Astrocyte of the cerebellum (primary cell): ENCODE measurements around the gene RMI2.

Experiments
- DNase-seq: peaks from one replicate; pipeline ENCODE4 v3.0.0-alpha.2; 2011; ENCODE audit warnings: low read depth
- H3K4me3 ChIP-seq: 2 replicates; pipeline ENCODE4 v1.5.1; 2011; ENCODE audit warnings: mild to moderate bottlenecking, low read depth, low read length, moderate library complexity
- in situ Hi-C: cut with HindIII; loops from 2 replicates; pipeline ENCODE4 v1.10.0; 2017; ENCODE audit warnings: low sequenced_read_pairs
- TF ChIP-seq, protein P1 (sequence below): IDR thresholded peaks from 2 replicates; pipeline ENCODE4 v1.5.1; 2012; ENCODE audit warnings: low read length, low read depth, moderate library complexity, mild to moderate bottlenecking; ENCODE audit errors: missing control alignments

Gene RMI2

DNA sequence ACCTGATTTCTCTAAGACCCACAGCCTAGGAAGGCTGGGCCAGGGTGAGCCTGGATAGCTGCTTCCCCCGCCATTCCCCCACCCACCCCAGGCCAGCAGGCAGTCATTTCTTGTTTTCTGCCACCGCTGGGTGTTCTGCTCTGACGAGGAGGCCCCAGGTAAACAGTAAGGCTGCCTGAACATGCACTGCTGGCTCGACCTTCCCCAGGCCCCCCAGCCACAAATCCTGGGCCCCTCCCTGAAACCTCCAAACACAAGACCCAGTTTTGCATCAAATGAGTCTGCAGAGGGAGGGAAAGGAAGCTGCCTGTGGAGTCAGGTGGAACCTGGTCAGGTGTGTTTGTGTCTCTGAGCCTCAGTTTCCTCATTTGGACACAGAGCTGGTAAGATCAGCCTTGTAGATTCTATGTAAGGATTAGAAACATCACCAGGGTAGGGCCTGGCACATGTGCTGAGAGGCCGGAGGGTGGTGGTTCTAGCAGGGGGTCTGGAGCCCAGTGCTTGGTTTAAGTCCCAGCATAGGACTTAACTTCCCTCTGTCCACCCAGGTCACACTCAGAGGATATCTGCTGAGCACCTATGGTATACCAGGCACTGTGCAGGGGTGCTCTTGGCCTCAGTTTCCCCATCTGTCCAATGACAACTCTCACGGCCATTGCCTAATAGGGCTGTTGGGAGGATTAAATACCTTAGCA, 45.2 kb upstream of the RMI2 start:
- DNase-seq, result no peak
- TF ChIP-seq, protein P1, sequence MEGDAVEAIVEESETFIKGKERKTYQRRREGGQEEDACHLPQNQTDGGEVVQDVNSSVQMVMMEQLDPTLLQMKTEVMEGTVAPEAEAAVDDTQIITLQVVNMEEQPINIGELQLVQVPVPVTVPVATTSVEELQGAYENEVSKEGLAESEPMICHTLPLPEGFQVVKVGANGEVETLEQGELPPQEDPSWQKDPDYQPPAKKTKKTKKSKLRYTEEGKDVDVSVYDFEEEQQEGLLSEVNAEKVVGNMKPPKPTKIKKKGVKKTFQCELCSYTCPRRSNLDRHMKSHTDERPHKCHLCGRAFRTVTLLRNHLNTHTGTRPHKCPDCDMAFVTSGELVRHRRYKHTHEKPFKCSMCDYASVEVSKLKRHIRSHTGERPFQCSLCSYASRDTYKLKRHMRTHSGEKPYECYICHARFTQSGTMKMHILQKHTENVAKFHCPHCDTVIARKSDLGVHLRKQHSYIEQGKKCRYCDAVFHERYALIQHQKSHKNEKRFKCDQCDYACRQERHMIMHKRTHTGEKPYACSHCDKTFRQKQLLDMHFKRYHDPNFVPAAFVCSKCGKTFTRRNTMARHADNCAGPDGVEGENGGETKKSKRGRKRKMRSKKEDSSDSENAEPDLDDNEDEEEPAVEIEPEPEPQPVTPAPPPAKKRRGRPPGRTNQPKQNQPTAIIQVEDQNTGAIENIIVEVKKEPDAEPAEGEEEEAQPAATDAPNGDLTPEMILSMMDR, result no peak
- H3K4me3 ChIP-seq, result no peak overlapping the region
- in situ Hi-C loops, result no loop called here

DNA sequence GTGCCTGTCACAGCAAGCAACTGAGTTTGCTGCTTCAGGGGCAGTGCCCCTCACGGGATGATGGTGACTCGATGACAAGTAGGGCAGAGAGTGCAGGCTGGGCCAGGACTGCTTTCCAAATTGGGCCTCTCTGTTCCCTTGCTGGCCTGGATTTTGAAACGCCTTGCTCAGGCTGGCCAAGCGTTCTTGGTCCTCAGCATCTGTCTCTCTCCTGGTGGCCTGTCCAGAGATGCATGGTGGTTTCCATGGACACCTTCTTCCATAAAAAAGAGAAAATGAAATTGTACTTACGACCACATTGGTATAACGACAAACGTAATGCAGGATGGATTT, 44.7 kb upstream of the RMI2 start:
- H3K4me3 ChIP-seq, result no peak overlapping the region
- DNase-seq, result no peak
- TF ChIP-seq, protein P1, result no peak
- in situ Hi-C loops, result no loop called here

DNA sequence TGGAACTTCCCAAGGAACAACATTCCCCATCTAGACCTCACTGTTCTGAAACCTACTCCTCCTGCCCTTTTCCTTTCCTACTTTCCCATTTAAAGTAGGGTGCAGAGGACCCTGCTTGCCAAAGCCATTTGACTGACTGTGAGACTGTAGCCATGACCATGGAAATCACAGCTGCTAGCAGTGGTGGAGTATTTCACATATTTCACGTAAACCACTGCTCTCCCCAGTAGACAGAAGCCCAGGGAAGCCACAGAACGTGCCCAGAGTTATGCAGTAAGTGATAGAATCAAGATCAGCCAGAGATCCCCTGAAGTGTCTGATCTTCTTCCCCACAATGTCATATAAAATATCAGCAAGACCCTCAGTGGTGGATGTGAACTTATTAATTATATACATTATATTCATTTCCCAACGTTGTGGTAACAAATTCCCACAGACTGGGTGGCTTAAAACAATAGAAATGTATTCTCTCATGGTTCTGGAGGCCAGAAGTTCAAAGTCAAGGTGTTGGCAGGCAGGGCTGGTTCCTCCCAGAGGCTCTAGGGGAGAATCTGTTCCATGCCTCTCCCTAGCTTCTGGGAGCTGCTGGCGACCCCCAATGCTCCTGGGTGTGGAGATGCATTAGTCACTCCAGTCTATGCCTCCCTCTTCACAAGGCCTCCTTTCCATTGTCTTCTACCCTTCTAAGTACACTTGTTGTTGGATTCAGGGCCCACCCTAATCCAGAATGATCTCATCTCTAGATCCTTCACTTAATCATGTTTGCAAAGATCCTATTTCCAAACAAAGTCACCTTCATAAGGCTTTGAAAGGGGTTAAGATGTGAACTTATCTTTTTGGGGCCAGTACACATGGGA, 43.4 kb upstream of the RMI2 start:
- in situ Hi-C loops, result no loop called here
- no peak for DNase-seq
- H3K4me3 ChIP-seq, result no peak overlapping the region
- TF ChIP-seq, protein P1, result no peak

DNA sequence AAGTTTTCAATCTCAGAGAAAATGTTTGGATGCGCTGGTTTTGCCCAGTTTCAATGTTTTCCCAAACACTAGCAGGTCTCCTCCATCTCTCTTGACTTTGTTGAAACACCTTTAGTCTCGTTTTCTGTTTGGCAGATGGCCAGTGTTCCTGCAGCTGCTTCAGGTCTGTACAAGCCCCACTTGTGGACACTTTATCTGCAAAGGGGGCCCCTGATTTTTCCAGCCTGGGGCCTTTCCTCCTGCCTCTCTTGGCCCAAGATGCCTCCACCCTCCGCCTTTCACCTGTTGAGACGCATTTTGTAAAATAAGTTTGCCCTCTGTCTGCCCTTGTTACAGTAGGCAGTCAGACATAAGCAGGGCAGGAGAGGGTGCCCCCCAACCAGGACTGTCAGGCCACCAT, 42.3 kb upstream of the RMI2 start:
- in situ Hi-C loops, result no loop called here
- no peak for DNase-seq
- TF ChIP-seq, protein P1, result no peak
- no peak overlapping the region for H3K4me3 ChIP-seq

DNA sequence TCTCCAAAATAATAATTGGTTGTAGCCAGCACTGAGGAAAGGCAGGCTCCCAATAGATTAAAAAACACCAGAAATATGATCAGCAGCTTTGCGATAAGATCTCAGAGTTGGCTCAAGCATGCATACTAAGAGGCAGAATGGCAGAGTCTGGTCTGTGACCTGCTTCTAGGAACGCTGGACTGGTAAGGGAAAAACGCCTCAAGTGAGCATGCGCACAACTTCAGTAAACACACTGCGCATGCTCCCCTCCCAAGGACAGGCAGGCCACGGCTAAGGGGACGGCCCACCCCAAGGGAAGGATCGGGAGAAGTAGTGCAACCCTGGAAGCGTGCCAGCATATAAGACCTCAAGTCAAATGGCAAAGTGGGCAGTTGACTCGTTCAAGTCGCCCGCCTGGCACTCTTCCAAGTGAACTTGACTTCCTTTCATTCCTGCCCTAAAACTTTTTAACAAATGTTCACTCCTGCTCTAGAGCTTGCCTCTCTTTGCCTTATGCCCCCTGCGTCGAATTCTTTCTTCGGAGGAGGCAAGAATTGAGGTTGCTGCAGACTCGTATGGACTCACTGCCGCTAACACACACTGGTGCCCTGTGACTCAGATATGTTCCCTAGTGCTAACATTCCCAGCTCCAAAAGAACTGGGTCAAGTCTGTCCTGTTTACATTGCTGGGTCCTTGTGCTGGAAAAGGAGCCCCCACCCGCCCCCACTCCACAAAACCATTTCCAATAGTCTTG, 41.7 kb upstream of the RMI2 start:
- in situ Hi-C loops, result no loop called here
- H3K4me3 ChIP-seq, result no peak overlapping the region
- TF ChIP-seq, protein P1, result no peak
- DNase-seq, result no peak

DNA sequence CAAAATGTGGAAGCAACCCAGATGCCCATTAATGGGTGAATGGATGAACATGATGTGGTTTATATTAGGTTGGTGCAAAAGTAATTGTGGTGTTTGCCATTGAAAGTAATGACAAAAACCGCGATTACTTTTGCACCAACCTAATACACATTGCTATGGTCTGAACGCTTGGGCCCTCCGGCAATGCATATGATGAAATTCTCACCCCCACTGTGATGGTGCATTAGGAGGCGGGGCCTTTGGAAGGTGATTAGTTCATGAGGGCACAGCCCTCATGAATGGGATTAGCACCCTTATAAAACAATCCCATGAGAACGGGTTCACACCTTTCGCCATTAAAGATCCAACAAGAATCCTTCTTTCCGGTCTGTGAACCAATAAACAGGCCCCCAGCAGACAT, 38.9 kb upstream of the RMI2 start:
- in situ Hi-C loops, result no loop called here
- TF ChIP-seq, protein P1, result no peak
- no peak for DNase-seq
- H3K4me3 ChIP-seq, result no peak overlapping the region
